GM23338 (cell line): ENCODE data around the gene BNIPL. TPM values are rescaled to one million over a fixed set of nuclear protein-coding genes. Genes with fewer than 3 reads are reported as not detected.

Experiments
- ATAC-seq: fragments of 200-7000 bp; cut with Tn5 transposase; 3 replicates; pipeline ENCODE4 v1.9.1; 2020
- DNase-seq: peaks from one replicate; pipeline ENCODE4 v3.0.0-alpha.2; 2015; ENCODE audit warnings: low spot score
- H2AFZ ChIP-seq: fragments of 200-600 bp; sonication (generic); 2 replicates; pipeline ENCODE4 v1.8.0; 2016; ENCODE audit warnings: antibody characterized with exemption, mild to moderate bottlenecking, moderate library complexity
- H3F3A ChIP-seq: fragments of 200-600 bp; sonication (generic); replicated peaks from 2 replicates; pipeline ENCODE4 v1.8.0; 2017; ENCODE audit warnings: antibody characterized with exemption, mixed run types, low read depth
- H3K27ac ChIP-seq: fragments of 200-600 bp; sonication (generic); 2 replicates; pipeline ENCODE4 v1.6.1; 2016; ENCODE audit warnings: low read depth
- H3K27me3 ChIP-seq: fragments of 200-600 bp; sonication (generic); 2 replicates; pipeline ENCODE4 v1.8.0; 2016; ENCODE audit warnings: mild to moderate bottlenecking, mixed run types, moderate library complexity; ENCODE audit not compliant: insufficient read depth
- H3K36me3 ChIP-seq: fragments of 200-600 bp; sonication (generic); 2 replicates; pipeline ENCODE4 v1.8.0; 2016; ENCODE audit warnings: mild to moderate bottlenecking; ENCODE audit not compliant: insufficient read depth
- H3K4me1 ChIP-seq: fragments of 200-600 bp; sonication (generic); 2 replicates; pipeline ENCODE4 v1.8.0; 2016; ENCODE audit warnings: mild to moderate bottlenecking, moderate library complexity; ENCODE audit not compliant: insufficient read depth
- H3K4me2 ChIP-seq: fragments of 200-600 bp; sonication (generic); 2 replicates; pipeline ENCODE4 v1.7.1; 2017; ENCODE audit warnings: mixed run types
- H3K4me3 ChIP-seq: fragments of 200-600 bp; sonication (generic); 2 replicates; pipeline ENCODE4 v1.6.1; 2016; ENCODE audit warnings: mixed run types
- H3K79me2 ChIP-seq: fragments of 200-600 bp; sonication (generic); replicated peaks from 2 replicates; pipeline ENCODE4 v1.8.0; 2017; ENCODE audit warnings: mild to moderate bottlenecking; ENCODE audit not compliant: insufficient read depth
- H3K9me2 ChIP-seq: fragments of 200-600 bp; sonication (generic); 2 replicates; pipeline ENCODE4 v1.8.0; 2017; ENCODE audit not compliant: insufficient read depth
- H4K20me1 ChIP-seq: fragments of 200-600 bp; sonication (generic); replicated peaks from 2 replicates; pipeline ENCODE4 v1.8.0; 2017; ENCODE audit warnings: mild to moderate bottlenecking; ENCODE audit not compliant: insufficient read depth
- H3K27ac Mint-ChIP-seq: 2 replicates; pipeline ENCODE4 v1.8.0; 2020; ENCODE audit warnings: inconsistent platforms, mild to moderate bottlenecking, moderate library complexity, mixed read lengths
- H3K27me3 Mint-ChIP-seq: 3 replicates; pipeline ENCODE4 v1.8.0; 2022; ENCODE audit warnings: low read depth, mild to moderate bottlenecking, moderate library complexity, mixed read lengths, inconsistent platforms; ENCODE audit not compliant: insufficient read depth, poor library complexity
- H3K36me3 Mint-ChIP-seq: 3 replicates; pipeline ENCODE4 v1.8.0; 2021; ENCODE audit warnings: low read depth, mild to moderate bottlenecking, inconsistent platforms, moderate library complexity, mixed read lengths
- H3K4me1 Mint-ChIP-seq: 3 replicates; pipeline ENCODE4 v1.8.0; 2020; ENCODE audit warnings: mild to moderate bottlenecking, inconsistent platforms, mixed read lengths
- H3K4me3 Mint-ChIP-seq: 3 replicates; pipeline ENCODE4 v1.8.0; 2021; ENCODE audit warnings: moderate library complexity, mild to moderate bottlenecking, inconsistent platforms, mixed read lengths
- H3K9me3 Mint-ChIP-seq: 3 replicates; pipeline ENCODE4 v1.8.0; 2020; ENCODE audit warnings: moderate library complexity, mild to moderate bottlenecking, inconsistent platforms, mixed read lengths
- CREB1 ChIP-seq: fragments of 250-450 bp; sonication (Bioruptor Pico); IDR thresholded peaks from 2 replicates; pipeline ENCODE4 v1.5.0; 2020; ENCODE audit warnings: low read depth, mild to moderate bottlenecking, moderate library complexity
- EZH2 ChIP-seq: fragments of 200-600 bp; sonication (generic); IDR thresholded peaks from one replicate; pipeline ENCODE4 v1.8.0; 2017; ENCODE audit warnings: antibody characterized with exemption, mild to moderate bottlenecking, low read depth; ENCODE audit not compliant: unreplicated experiment
- EZH2phosphoT487 ChIP-seq: fragments of 200-600 bp; sonication (generic); IDR thresholded peaks from one replicate; pipeline ENCODE4 v1.8.1; 2018; ENCODE audit warnings: antibody characterized with exemption; ENCODE audit not compliant: unreplicated experiment
- JUNB ChIP-seq: IDR thresholded peaks from one replicate; pipeline ENCODE4 v1.6.1; 2016; ENCODE audit warnings: antibody characterized with exemption; ENCODE audit not compliant: unreplicated experiment
- NANOG ChIP-seq: IDR thresholded peaks from 2 replicates; pipeline ENCODE4 v1.6.1; 2016; ENCODE audit warnings: antibody characterized with exemption, borderline replicate concordance
- POLR2AphosphoS5 ChIP-seq: IDR thresholded peaks from 2 replicates; pipeline ENCODE4 v1.6.1; 2016; ENCODE audit warnings: antibody characterized with exemption, low read depth
- STAT1 ChIP-seq: IDR thresholded peaks from one replicate; pipeline ENCODE4 v1.6.1; 2016; ENCODE audit warnings: antibody characterized with exemption; ENCODE audit not compliant: unreplicated experiment
- ZNF114 ChIP-seq: fragments of 250-450 bp; sonication (Bioruptor Pico); IDR thresholded peaks from 2 replicates; pipeline ENCODE4 v1.5.0; 2020; ENCODE audit warnings: mild to moderate bottlenecking, moderate library complexity
- ZNF331 ChIP-seq: fragments of 250-450 bp; sonication (Bioruptor Pico); IDR thresholded peaks from 2 replicates; pipeline ENCODE4 v1.5.0; 2020; ENCODE audit warnings: low read depth, mild to moderate bottlenecking, moderate library complexity
- polyA plus RNA-seq: library from polyadenylated mRNA; unstranded; fragments of >200 nt; fragmentation: Nextera tagmentation; extraction: Ambion mirVana; gene quantifications from 2 replicates; pipeline ENCODE4 v1.2.1, GENCODE V29; 2016
- total RNA-seq: library from RNA; depleted of rRNA; stranded (reverse); fragments of >200 nt; shearing (Covaris generic); gene quantifications from 2 replicates; pipeline ENCODE4 v1.2.3, GENCODE V29; 2014
- TF ChIP-seq, protein P1 (sequence below), 2 experiments: fragments of 200-600 bp in 1 of 2; sonication (generic) in 1 of 2; conservative IDR thresholded peaks; 2 replicates each; pipeline versions ENCODE4 v1.5.1 to v1.6.1; 2016 to 2017; ENCODE audit warnings: antibody characterized with exemption in 2 of 2, low read depth in 2 of 2, mild to moderate bottlenecking in 2 of 2, moderate library complexity in 1 of 2
- TF ChIP-seq, protein P2 (sequence below): IDR thresholded peaks from one replicate; pipeline ENCODE4 v1.6.1; 2018; ENCODE audit warnings: antibody characterized with exemption; ENCODE audit not compliant: unreplicated experiment
- TF ChIP-seq, protein P3 (sequence below): fragments of 250-450 bp; sonication (Bioruptor Pico); IDR thresholded peaks from 2 replicates; pipeline ENCODE4 v1.5.0; 2020; ENCODE audit warnings: mild to moderate bottlenecking, moderate library complexity
- TF ChIP-seq, protein P4 (sequence below): IDR thresholded peaks from 2 replicates; pipeline ENCODE4 v1.6.1; 2016; ENCODE audit warnings: antibody characterized with exemption

Gene BNIPL
- total and polyA plus RNA-seq, 2 experiments from 2014 or later, result 0.91 to 1.2 TPM

DNA sequence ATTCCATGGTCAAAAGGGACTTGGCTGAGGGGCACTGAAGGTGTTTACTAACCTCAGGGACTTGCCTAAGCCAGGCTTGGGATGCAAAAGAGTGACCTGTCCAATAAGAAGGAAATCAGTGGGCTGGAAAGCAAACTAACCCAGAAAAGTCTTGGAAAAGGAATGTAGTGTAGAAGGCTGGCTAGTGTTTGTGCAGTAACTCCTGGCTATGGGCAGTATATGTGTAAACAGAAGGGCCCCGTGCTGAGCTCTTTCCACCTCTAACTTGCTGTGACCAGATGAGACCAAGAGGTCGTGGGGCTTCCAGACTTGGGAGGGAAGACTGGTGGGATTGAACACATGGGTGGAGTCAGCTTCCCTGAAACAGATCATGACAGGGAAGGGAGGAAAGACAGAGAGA, 33.8 kb upstream of the BNIPL start:
- DNase-seq, result no peak
- no peak overlapping the region for H3K4me2 ChIP-seq
- H3F3A ChIP-seq, result peaks cover 8% of the 10 kb centered on the region; the same call in 1 of the 2 replicates
- no peak overlapping the region; the same call in 2 of the 3 replicates for H3K4me3 Mint-ChIP-seq
- H3K27ac Mint-ChIP-seq, result no peak overlapping the region
- no peaks in the 10 kb centered on the region for H3K9me3 Mint-ChIP-seq
- H3K36me3 Mint-ChIP-seq, result peaks cover 3% of the 10 kb centered on the region; the same call in 2 of the 3 replicates
- TF ChIP-seq EZH2, result no peak
- no peak for TF ChIP-seq NANOG
- no peak for TF ChIP-seq POLR2AphosphoS5
- TF ChIP-seq, protein P1, sequence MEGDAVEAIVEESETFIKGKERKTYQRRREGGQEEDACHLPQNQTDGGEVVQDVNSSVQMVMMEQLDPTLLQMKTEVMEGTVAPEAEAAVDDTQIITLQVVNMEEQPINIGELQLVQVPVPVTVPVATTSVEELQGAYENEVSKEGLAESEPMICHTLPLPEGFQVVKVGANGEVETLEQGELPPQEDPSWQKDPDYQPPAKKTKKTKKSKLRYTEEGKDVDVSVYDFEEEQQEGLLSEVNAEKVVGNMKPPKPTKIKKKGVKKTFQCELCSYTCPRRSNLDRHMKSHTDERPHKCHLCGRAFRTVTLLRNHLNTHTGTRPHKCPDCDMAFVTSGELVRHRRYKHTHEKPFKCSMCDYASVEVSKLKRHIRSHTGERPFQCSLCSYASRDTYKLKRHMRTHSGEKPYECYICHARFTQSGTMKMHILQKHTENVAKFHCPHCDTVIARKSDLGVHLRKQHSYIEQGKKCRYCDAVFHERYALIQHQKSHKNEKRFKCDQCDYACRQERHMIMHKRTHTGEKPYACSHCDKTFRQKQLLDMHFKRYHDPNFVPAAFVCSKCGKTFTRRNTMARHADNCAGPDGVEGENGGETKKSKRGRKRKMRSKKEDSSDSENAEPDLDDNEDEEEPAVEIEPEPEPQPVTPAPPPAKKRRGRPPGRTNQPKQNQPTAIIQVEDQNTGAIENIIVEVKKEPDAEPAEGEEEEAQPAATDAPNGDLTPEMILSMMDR (conservative IDR thresholded peaks at IDR 0.05; ENCODE audit: low read depth in 2 of 2), result no peak
- TF ChIP-seq, protein P2, sequence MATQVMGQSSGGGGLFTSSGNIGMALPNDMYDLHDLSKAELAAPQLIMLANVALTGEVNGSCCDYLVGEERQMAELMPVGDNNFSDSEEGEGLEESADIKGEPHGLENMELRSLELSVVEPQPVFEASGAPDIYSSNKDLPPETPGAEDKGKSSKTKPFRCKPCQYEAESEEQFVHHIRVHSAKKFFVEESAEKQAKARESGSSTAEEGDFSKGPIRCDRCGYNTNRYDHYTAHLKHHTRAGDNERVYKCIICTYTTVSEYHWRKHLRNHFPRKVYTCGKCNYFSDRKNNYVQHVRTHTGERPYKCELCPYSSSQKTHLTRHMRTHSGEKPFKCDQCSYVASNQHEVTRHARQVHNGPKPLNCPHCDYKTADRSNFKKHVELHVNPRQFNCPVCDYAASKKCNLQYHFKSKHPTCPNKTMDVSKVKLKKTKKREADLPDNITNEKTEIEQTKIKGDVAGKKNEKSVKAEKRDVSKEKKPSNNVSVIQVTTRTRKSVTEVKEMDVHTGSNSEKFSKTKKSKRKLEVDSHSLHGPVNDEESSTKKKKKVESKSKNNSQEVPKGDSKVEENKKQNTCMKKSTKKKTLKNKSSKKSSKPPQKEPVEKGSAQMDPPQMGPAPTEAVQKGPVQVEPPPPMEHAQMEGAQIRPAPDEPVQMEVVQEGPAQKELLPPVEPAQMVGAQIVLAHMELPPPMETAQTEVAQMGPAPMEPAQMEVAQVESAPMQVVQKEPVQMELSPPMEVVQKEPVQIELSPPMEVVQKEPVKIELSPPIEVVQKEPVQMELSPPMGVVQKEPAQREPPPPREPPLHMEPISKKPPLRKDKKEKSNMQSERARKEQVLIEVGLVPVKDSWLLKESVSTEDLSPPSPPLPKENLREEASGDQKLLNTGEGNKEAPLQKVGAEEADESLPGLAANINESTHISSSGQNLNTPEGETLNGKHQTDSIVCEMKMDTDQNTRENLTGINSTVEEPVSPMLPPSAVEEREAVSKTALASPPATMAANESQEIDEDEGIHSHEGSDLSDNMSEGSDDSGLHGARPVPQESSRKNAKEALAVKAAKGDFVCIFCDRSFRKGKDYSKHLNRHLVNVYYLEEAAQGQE, result no peak
- TF ChIP-seq ZNF114 (CRISPR knock-in tag), result no peak
- TF ChIP-seq EZH2phosphoT487, result no peak
- TF ChIP-seq CREB1 (CRISPR knock-in tag), result no peak
- TF ChIP-seq STAT1, result no peak
- TF ChIP-seq, protein P3, sequence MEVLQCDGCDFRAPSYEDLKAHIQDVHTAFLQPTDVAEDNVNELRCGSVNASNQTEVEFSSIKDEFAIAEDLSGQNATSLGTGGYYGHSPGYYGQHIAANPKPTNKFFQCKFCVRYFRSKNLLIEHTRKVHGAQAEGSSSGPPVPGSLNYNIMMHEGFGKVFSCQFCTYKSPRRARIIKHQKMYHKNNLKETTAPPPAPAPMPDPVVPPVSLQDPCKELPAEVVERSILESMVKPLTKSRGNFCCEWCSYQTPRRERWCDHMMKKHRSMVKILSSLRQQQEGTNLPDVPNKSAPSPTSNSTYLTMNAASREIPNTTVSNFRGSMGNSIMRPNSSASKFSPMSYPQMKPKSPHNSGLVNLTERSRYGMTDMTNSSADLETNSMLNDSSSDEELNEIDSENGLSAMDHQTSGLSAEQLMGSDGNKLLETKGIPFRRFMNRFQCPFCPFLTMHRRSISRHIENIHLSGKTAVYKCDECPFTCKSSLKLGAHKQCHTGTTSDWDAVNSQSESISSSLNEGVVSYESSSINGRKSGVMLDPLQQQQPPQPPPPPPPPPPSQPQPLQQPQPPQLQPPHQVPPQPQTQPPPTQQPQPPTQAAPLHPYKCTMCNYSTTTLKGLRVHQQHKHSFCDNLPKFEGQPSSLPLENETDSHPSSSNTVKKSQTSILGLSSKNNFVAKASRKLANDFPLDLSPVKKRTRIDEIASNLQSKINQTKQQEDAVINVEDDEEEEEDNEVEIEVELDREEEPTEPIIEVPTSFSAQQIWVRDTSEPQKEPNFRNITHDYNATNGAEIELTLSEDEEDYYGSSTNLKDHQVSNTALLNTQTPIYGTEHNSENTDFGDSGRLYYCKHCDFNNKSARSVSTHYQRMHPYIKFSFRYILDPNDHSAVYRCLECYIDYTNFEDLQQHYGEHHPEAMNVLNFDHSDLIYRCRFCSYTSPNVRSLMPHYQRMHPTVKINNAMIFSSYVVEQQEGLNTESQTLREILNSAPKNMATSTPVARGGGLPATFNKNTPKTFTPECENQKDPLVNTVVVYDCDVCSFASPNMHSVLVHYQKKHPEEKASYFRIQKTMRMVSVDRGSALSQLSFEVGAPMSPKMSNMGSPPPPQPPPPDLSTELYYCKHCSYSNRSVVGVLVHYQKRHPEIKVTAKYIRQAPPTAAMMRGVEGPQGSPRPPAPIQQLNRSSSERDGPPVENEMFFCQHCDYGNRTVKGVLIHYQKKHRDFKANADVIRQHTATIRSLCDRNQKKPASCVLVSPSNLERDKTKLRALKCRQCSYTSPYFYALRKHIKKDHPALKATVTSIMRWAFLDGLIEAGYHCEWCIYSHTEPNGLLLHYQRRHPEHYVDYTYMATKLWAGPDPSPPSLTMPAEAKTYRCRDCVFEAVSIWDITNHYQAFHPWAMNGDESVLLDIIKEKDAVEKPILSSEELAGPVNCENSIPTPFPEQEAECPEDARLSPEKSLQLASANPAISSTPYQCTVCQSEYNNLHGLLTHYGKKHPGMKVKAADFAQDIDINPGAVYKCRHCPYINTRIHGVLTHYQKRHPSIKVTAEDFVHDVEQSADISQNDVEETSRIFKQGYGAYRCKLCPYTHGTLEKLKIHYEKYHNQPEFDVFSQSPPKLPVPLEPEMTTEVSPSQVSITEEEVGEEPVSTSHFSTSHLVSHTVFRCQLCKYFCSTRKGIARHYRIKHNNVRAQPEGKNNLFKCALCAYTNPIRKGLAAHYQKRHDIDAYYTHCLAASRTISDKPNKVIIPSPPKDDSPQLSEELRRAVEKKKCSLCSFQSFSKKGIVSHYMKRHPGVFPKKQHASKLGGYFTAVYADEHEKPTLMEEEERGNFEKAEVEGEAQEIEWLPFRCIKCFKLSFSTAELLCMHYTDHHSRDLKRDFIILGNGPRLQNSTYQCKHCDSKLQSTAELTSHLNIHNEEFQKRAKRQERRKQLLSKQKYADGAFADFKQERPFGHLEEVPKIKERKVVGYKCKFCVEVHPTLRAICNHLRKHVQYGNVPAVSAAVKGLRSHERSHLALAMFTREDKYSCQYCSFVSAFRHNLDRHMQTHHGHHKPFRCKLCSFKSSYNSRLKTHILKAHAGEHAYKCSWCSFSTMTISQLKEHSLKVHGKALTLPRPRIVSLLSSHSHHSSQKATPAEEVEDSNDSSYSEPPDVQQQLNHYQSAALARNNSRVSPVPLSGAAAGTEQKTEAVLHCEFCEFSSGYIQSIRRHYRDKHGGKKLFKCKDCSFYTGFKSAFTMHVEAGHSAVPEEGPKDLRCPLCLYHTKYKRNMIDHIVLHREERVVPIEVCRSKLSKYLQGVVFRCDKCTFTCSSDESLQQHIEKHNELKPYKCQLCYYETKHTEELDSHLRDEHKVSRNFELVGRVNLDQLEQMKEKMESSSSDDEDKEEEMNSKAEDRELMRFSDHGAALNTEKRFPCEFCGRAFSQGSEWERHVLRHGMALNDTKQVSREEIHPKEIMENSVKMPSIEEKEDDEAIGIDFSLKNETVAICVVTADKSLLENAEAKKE (CRISPR knock-in tag), result no peak
- TF ChIP-seq, protein P4, sequence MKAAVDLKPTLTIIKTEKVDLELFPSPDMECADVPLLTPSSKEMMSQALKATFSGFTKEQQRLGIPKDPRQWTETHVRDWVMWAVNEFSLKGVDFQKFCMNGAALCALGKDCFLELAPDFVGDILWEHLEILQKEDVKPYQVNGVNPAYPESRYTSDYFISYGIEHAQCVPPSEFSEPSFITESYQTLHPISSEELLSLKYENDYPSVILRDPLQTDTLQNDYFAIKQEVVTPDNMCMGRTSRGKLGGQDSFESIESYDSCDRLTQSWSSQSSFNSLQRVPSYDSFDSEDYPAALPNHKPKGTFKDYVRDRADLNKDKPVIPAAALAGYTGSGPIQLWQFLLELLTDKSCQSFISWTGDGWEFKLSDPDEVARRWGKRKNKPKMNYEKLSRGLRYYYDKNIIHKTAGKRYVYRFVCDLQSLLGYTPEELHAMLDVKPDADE, result no peak
- no peak for TF ChIP-seq JUNB
- TF ChIP-seq ZNF331 (CRISPR knock-in tag), result no peak
- no peaks in the 10 kb centered on the region for H4K20me1 ChIP-seq
- no peak overlapping the region for H3K4me3 ChIP-seq
- no peaks in the 10 kb centered on the region for H3K79me2 ChIP-seq
- peaks cover 19% of the 10 kb centered on the region for H3K4me1 ChIP-seq
- no peak overlapping the region for H2AFZ ChIP-seq
- no peaks in the 10 kb centered on the region for H3K27me3 ChIP-seq
- no peaks in the 10 kb centered on the region for H3K36me3 ChIP-seq
- no peak overlapping the region for H3K27ac ChIP-seq
- peaks cover 27% of the 10 kb centered on the region for H3K27me3 Mint-ChIP-seq
- no peaks in the 10 kb centered on the region for H3K9me2 ChIP-seq
- H3K4me1 Mint-ChIP-seq, result peaks cover 28% of the 10 kb centered on the region
- ATAC-seq, result no peak
